HepG2 (cell line): ENCODE measurements around the gene ANKRD40CL. TPM values are rescaled to one million over a fixed set of nuclear protein-coding genes. Genes with fewer than 3 reads are reported as not detected.

Experiments
- ATAC-seq: fragments of 200-7000 bp; cut with Tn5 transposase; 3 replicates; pipeline ENCODE4 v1.9.1; 2020; ENCODE audit warnings: mild to moderate bottlenecking, moderate library complexity
- BruUV-seq: library from RNA; stranded (reverse); fragments of 400-500 nt; replicated peaks from 2 replicates; lab custom pipeline; 2021; lab: Mats Ljungman, UMichigan
- CTCF ChIA-PET: fragments of 300-600 bp; formaldehyde crosslinking; extraction: SDS; loops from one replicate; lab custom pipeline; 2021; ENCODE audit warnings: low total read pairs, inconsistent platforms, low intra/inter-chr PET ratio; lab: Yijun Ruan, JAX
- POLR2A ChIA-PET: fragments of 350-600 bp; sonication (Branson Sonifier 250); formaldehyde crosslinking; loops from one replicate; lab custom pipeline; 2020; ENCODE audit warnings: antibody characterized with exemption, inconsistent platforms; lab: Yijun Ruan, JAX
- DNase-seq: peaks from one replicate; pipeline ENCODE4 v3.0.0-alpha.2; 2015; ENCODE audit warnings: low spot score
- FAIRE-seq: peaks from 3 replicates; lab custom pipeline; 2011; peaks lifted over from hg19 to GRCh38; lab: Jason Lieb, UNC
- H2AFZ ChIP-seq: one replicate; pipeline ENCODE4 v1.6.1; 2011; ENCODE audit warnings: low read length, inconsistent platforms
- H3K27ac ChIP-seq: fragments of 300-600 bp; 3 replicates; pipeline ENCODE4 v1.8.0; 2011; ENCODE audit warnings: mixed run types, mild to moderate bottlenecking, mixed read lengths, low read length, inconsistent platforms; ENCODE audit not compliant: insufficient read depth; ENCODE audit errors: extremely low read length
- H3K27me3 ChIP-seq, 2 experiments: fragments of 200-600 bp in 1 of 2; 2 replicates in 1 of 2; 3 replicates in 1 of 2; pipeline versions ENCODE4 v1.6.0 to v1.8.0; 2011; ENCODE audit warnings: low read length in 2 of 2, mild to moderate bottlenecking in 2 of 2, moderate library complexity in 2 of 2, inconsistent platforms in 1 of 2; ENCODE audit not compliant: insufficient read depth in 2 of 2, control insufficient read depth in 1 of 2
- H3K36me3 ChIP-seq, 2 experiments: fragments of 200-600 bp in 1 of 2; replicated peaks in 1 of 2; 2 replicates in 1 of 2; 3 replicates in 1 of 2; pipeline versions ENCODE4 v1.5.1 to v1.8.0; 2011; ENCODE audit warnings: low read length in 2 of 2, inconsistent platforms in 1 of 2; ENCODE audit not compliant: insufficient read depth in 2 of 2, control insufficient read depth in 1 of 2
- H3K4me1 ChIP-seq: 2 replicates; pipeline ENCODE4 v1.5.1; 2012; ENCODE audit warnings: low read length, inconsistent platforms; ENCODE audit not compliant: insufficient read depth
- H3K4me2 ChIP-seq: 2 replicates; pipeline ENCODE4 v1.6.0; 2011; ENCODE audit warnings: low read depth, low read length, inconsistent platforms
- H3K4me3 ChIP-seq, 3 experiments: fragments of 200-600 bp in 1 of 3; sonication (generic), shearing (Covaris generic) in 1 of 3; replicated peaks in 1 of 3; 2 replicates each; pipeline ENCODE4 v1.5.1; 2011 to 2016; ENCODE audit warnings: low read length in 3 of 3, inconsistent platforms in 2 of 3, low read depth in 2 of 3, mild to moderate bottlenecking in 2 of 3, control low read depth in 1 of 3, mixed read lengths in 1 of 3; ENCODE audit not compliant: insufficient read depth in 1 of 3
- H3K79me2 ChIP-seq: one replicate; pipeline ENCODE4 v1.6.1; 2011; ENCODE audit warnings: low read length, inconsistent platforms; ENCODE audit not compliant: insufficient read depth
- H3K9ac ChIP-seq: 2 replicates; pipeline ENCODE4 v1.6.0; 2011; ENCODE audit warnings: mild to moderate bottlenecking, low read depth, low read length, inconsistent platforms; ENCODE audit not compliant: insufficient read depth
- H3K9me3 ChIP-seq: 2 replicates; pipeline ENCODE4 v1.5.1; 2012; ENCODE audit warnings: mild to moderate bottlenecking, low read length
- H4K20me1 ChIP-seq: 2 replicates; pipeline ENCODE4 v1.6.0; 2011; ENCODE audit warnings: inconsistent platforms, mild to moderate bottlenecking, low read length, moderate library complexity; ENCODE audit not compliant: insufficient read depth
- CBX2 ChIP-seq, 2 experiments: fragments of 200-600 bp in 1 of 2; sonication (generic); formaldehyde crosslinking in 1 of 2; IDR thresholded peaks; 2 replicates each; pipeline versions ENCODE4 v1.7.0 to v1.8.1; 2018 to 2022; ENCODE audit warnings: low read depth in 2 of 2, low read length in 1 of 2, mild to moderate bottlenecking in 1 of 2, missing genetic modification reagents in 1 of 2
- CEBPB ChIP-seq: IDR thresholded peaks from 2 replicates; pipeline ENCODE4 v1.6.1; 2011; ENCODE audit warnings: low read depth, low read length, improper control_type of control experiment, borderline replicate concordance
- CEBPG ChIP-seq: IDR thresholded peaks from 2 replicates; pipeline ENCODE4 v1.6.1; 2016
- CHD4 ChIP-seq: fragments of 200-600 bp; sonication (generic); IDR thresholded peaks from 2 replicates; pipeline ENCODE4 v1.7.0; 2017; ENCODE audit warnings: mild to moderate bottlenecking, low read length, borderline replicate concordance
- SMAD3 ChIP-seq: sonication (generic); formaldehyde crosslinking; IDR thresholded peaks from 2 replicates; pipeline ENCODE4 v1.4.0; 2020; ENCODE audit warnings: missing genetic modification reagents
- YY1 ChIP-seq: IDR thresholded peaks from 2 replicates; pipeline ENCODE4 v1.6.1; 2011; ENCODE audit warnings: low read length, low read depth, moderate library complexity, mild to moderate bottlenecking; ENCODE audit not compliant: insufficient read depth, insufficient replicate concordance
- ZKSCAN5 ChIP-seq: sonication (generic); formaldehyde crosslinking; IDR thresholded peaks from 2 replicates; pipeline ENCODE4 v1.5.1; 2020; ENCODE audit warnings: mild to moderate bottlenecking, missing genetic modification reagents
- ZNF260 ChIP-seq: sonication (generic); formaldehyde crosslinking; IDR thresholded peaks from 2 replicates; pipeline ENCODE4 v1.4.0; 2020; ENCODE audit warnings: missing genetic modification reagents, low read depth, mild to moderate bottlenecking, borderline replicate concordance
- WGBS: methylation state at CpG from one replicate; pipeline ENCODE4 v1.1.6; 2017; ENCODE audit warnings: low lambda C conversion rate; 5-methylcytosine and 5-hydroxymethylcytosine counted together
- in situ Hi-C: cut with HindIII; loops from 2 replicates; pipeline ENCODE4 v1.10.0; 2017; ENCODE audit warnings: low pct_unique_long_range_greater_than_20kb; ENCODE audit not compliant: extremely low pct_ligation_motif_present
- intact Hi-C: fragments of 100-400 bp; cut with micrococcal nuclease; formaldehyde crosslinking; loops from one replicate; pipeline ENCODE4 v1.10.0; 2022; ENCODE audit not compliant: unreplicated experiment
- polyA plus RNA-seq, 8 experiments: library from polyadenylated mRNA; depleted of rRNA in 3 of 8; stranded (reverse) in 7 of 8; unstranded in 1 of 8; fragments of >200 nt; fragmentation: Illumina TruSeq in 4 of 8; extraction: Trizol in 4 of 8; gene quantifications; 2 replicates each; pipeline versions ENCODE4 v1.2.1 to v1.2.3, GENCODE V29; 2011 to 2016; ENCODE audit warnings: low read depth in 4 of 8, missing spikeins in 1 of 8, mixed read lengths in 1 of 8; ENCODE audit not compliant: insufficient read depth in 1 of 8
- total RNA-seq, 5 experiments: library from RNA; depleted of rRNA; stranded (reverse); fragments of >200 nt; fragmentation: Illumina TruSeq; extraction: Trizol; gene quantifications; 2 replicates each; pipeline ENCODE4 v1.2.3, GENCODE V29; 2016; ENCODE audit warnings: low read depth in 1 of 5
- TF ChIP-seq, protein P1 (sequence below): sonication (generic); formaldehyde crosslinking; conservative IDR thresholded peaks from 2 replicates; pipeline ENCODE4 v1.4.0; 2020; ENCODE audit warnings: mild to moderate bottlenecking, missing genetic modification reagents, moderate library complexity
- TF ChIP-seq, protein P2 (sequence below): sonication (generic); formaldehyde crosslinking; IDR thresholded peaks from 2 replicates; pipeline ENCODE4 v1.5.0; 2020; ENCODE audit warnings: mild to moderate bottlenecking, missing genetic modification reagents, borderline replicate concordance

Gene ANKRD40CL
- total and polyA plus RNA-seq, 2 of the 13 experiments (the other 11 are each of a cell fraction or from before 2014, with no cell fraction given), result 0.03 to 0.11 TPM

DNA sequence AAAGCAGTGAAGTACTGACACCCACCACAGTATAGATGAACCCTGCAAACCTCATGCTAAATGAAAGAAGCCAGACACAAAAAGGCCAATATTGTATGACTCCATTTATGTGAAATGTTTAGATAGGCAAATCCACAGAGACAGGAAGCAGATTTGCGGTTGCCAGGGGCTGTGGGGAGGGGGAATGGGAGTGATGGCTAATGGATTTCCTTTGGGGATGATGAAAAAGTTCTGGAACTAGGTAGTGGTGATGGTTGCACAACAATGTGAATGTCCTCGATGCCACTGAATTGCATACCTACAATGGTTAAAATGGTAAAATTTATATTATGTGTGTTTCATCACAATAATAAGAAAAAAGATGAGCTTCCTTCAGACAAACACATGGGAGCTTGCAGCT is 39.7 kb upstream of the ANKRD40CL start:
- H3K36me3 ChIP-seq, result no peaks in the 10 kb centered on the region
- no peaks in the 10 kb centered on the region for H3K79me2 ChIP-seq
- DNase-seq (no peak), ATAC-seq (no peak), FAIRE-seq (no peak)
- POLR2A ChIA-PET, result interaction anchor here (1.1 to 1.5 kb wide), 2 partner anchors 45 to 138 kb away, joined by 5 read pairs; no protein-coding TSS in a partner anchor
- no peak overlapping the region for H3K9ac ChIP-seq
- no peaks in the 10 kb centered on the region for H4K20me1 ChIP-seq
- no peak overlapping the region for H3K4me3 ChIP-seq
- in situ Hi-C loops, result no loop called here
- H3K27me3 ChIP-seq, result peaks cover 2 to 9% of the 10 kb centered on the region in 2 experiments; a peak in 3 of 5 replicates
- H3K9me3 ChIP-seq, result no peaks in the 10 kb centered on the region
- intact Hi-C loops, result no loop called here
- 0 out of 2 replicates have a peak overlapping the region, but pooled peaks have one; percentile 29 for H3K4me2 ChIP-seq
- peak; percentile 15; the same call in 1 of the 2 replicates for TF ChIP-seq CEBPG (CRISPR knock-in tag)
- TF ChIP-seq SMAD3, result no peak
- no peak for TF ChIP-seq YY1
- peak; percentile 56; the same call in 1 of the 2 replicates for TF ChIP-seq CEBPB
- H2AFZ ChIP-seq, result no peak overlapping the region
- H3K4me1 ChIP-seq, result peaks cover 75% of the 10 kb centered on the region
- WGBS, result 20% methylated on average over 2 of the region's 2 CpGs
- peak overlapping the region; percentile 44 for H3K27ac ChIP-seq
- BruUV-seq, result no TSS peak
- CTCF ChIA-PET, result interaction anchor here (0.9 to 1.4 kb wide), 2 partner anchors 24 to 35 kb away, joined by 3 to 6 read pairs; no protein-coding TSS in a partner anchor

DNA sequence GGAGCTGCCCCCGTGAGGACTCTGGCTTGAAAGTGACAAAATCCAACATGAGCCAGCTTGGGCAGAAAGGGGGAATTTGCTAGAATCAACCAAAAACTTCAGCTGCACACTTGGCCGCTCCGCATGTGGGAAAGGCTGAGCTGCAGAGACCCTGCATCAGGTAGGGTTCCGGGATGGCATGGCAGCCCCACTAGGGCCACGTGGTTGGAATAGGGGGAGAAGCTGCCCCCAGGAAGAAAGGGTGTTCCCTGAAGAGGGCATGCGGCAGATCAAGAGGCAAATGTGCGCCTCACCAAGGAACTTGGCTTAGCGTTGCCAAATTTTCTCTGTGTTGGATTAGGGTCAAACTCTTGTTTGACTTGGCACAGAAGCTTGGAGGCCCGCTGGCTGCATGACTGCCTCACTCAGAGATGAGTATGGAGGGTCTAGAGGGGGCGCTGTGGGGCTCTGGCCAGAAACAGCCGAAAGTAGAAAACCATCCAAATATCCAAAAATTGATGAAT is 38.9 kb upstream of the ANKRD40CL start:
- DNase-seq (peak; percentile 73), FAIRE-seq (peak; percentile 50), ATAC-seq (peak; percentile 70)
- 16% methylated on average over 11 of the region's 11 CpGs for WGBS
- Histone ChIP-seq H4K20me1 (no peaks in the 10 kb centered on the region), H2AFZ (no peak overlapping the region), H3K9ac (no peak overlapping the region), H3K4me1 (peaks cover 83% of the 10 kb centered on the region), H3K4me3 (peak overlapping the region in 1 of 3 experiments; percentile 29; a peak in 1 of 6 replicates), H3K27ac (peak overlapping the region; percentile 15), H3K4me2 (peak overlapping the region; percentile 56), H3K27me3 (peaks cover 2 to 9% of the 10 kb centered on the region in 2 experiments; a peak in 3 of 5 replicates), H3K79me2 (no peaks in the 10 kb centered on the region), H3K9me3 (no peaks in the 10 kb centered on the region), H3K36me3 (no peaks in the 10 kb centered on the region)
- BruUV-seq, result no TSS peak
- CTCF ChIA-PET, result interaction anchor here (0.9 to 1.4 kb wide), 2 partner anchors 23 to 35 kb away, joined by 3 to 6 read pairs; no protein-coding TSS in a partner anchor
- POLR2A ChIA-PET, result interaction anchor here (1.0 to 1.5 kb wide), 5 partner anchors 46 to 263 kb away, joined by 3 to 5 read pairs (median 3); partner anchors contain the start of gene TOB1
- intact Hi-C loops, result no loop called here
- in situ Hi-C loops, result no loop called here
- TF ChIP-seq CBX2 (IDR thresholded peaks at IDR 0.05; ENCODE audit: low read depth, low read length) (no peak), CBX2 (CRISPR knock-in tag; IDR thresholded peaks at IDR 0.05; ENCODE audit: low read depth) (no peak), ZKSCAN5 (CRISPR knock-in tag) (no peak), ZNF260 (no peak), CHD4 (no peak)
- TF ChIP-seq, protein P1, sequence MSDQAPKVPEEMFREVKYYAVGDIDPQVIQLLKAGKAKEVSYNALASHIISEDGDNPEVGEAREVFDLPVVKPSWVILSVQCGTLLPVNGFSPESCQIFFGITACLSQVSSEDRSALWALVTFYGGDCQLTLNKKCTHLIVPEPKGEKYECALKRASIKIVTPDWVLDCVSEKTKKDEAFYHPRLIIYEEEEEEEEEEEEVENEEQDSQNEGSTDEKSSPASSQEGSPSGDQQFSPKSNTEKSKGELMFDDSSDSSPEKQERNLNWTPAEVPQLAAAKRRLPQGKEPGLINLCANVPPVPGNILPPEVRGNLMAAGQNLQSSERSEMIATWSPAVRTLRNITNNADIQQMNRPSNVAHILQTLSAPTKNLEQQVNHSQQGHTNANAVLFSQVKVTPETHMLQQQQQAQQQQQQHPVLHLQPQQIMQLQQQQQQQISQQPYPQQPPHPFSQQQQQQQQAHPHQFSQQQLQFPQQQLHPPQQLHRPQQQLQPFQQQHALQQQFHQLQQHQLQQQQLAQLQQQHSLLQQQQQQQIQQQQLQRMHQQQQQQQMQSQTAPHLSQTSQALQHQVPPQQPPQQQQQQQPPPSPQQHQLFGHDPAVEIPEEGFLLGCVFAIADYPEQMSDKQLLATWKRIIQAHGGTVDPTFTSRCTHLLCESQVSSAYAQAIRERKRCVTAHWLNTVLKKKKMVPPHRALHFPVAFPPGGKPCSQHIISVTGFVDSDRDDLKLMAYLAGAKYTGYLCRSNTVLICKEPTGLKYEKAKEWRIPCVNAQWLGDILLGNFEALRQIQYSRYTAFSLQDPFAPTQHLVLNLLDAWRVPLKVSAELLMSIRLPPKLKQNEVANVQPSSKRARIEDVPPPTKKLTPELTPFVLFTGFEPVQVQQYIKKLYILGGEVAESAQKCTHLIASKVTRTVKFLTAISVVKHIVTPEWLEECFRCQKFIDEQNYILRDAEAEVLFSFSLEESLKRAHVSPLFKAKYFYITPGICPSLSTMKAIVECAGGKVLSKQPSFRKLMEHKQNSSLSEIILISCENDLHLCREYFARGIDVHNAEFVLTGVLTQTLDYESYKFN (CRISPR knock-in tag), result peak; percentile 54; the same call in 1 of the 2 replicates
- TF ChIP-seq, protein P2, sequence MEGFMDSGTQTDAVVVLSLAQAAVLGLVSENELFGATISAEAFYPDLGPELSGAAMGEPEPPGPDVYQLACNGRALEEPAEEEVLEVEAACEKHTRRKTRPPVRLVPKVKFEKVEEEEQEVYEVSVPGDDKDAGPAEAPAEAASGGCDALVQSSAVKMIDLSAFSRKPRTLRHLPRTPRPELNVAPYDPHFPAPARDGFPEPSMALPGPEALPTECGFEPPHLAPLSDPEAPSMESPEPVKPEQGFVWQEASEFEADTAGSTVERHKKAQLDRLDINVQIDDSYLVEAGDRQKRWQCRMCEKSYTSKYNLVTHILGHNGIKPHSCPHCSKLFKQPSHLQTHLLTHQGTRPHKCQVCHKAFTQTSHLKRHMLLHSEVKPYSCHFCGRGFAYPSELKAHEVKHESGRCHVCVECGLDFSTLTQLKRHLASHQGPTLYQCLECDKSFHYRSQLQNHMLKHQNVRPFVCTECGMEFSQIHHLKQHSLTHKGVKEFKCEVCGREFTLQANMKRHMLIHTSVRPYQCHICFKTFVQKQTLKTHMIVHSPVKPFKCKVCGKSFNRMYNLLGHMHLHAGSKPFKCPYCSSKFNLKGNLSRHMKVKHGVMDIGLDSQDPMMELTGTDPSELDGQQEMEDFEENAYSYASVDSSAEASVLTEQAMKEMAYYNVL (CRISPR knock-in tag), result no peak
